CD4-positive, alpha-beta T cell (primary cell): ENCODE data around the gene PEF1. TPM values are rescaled to one million over a fixed set of nuclear protein-coding genes. Genes with fewer than 3 reads are reported as not detected.

Source experiments
- ATAC-seq: fragments of 200-7000 bp; cut with Tn5 transposase; one replicate; pipeline ENCODE4 v1.10.0; 2022; ENCODE audit warnings: mild to moderate bottlenecking; ENCODE audit not compliant: poor library complexity
- CTCF ChIA-PET: fragments of 350-600 bp; sonication (Branson Sonifier 250); formaldehyde crosslinking; loops from one replicate; lab custom pipeline; 2021; ENCODE audit warnings: antibody characterized with exemption, inconsistent platforms; lab: Charles Lee
- POLR2A ChIA-PET: fragments of 350-600 bp; sonication (Branson Sonifier 250); formaldehyde crosslinking; loops from one replicate; lab custom pipeline; 2021; ENCODE audit warnings: antibody characterized with exemption, inconsistent platforms; lab: Charles Lee
- DNase-seq, 14 experiments: peaks; one replicate each; pipeline ENCODE4 v3.0.0-alpha.2; 2013 to 2020; ENCODE audit warnings: mixed read lengths in 2 of 14
- H3K27ac ChIP-seq, 2 donors: one replicate each; pipeline versions ENCODE4 v1.5.1 to v1.7.0; 2013; ENCODE audit warnings: low read length in 2 of 2, low read depth in 1 of 2, mild to moderate bottlenecking in 1 of 2
- H3K27me3 ChIP-seq, 2 experiments: 1 replicate in 1 of 2; 2 replicates in 1 of 2; pipeline versions ENCODE4 v1.6.1 to v1.7.0; 2013; ENCODE audit warnings: low read length in 2 of 2, control low read depth in 1 of 2, mild to moderate bottlenecking in 1 of 2, moderate library complexity in 1 of 2; ENCODE audit not compliant: insufficient read depth in 2 of 2, control insufficient read depth in 1 of 2
- H3K36me3 ChIP-seq: one replicate; pipeline ENCODE4 v1.6.1; 2013; ENCODE audit warnings: low read length, control low read depth; ENCODE audit not compliant: insufficient read depth
- H3K4me1 ChIP-seq: one replicate; pipeline ENCODE4 v1.6.1; 2013; ENCODE audit warnings: low read length, control low read depth; ENCODE audit not compliant: insufficient read depth
- H3K4me3 ChIP-seq: one replicate; pipeline ENCODE4 v1.5.1; 2013; ENCODE audit warnings: mild to moderate bottlenecking, low read length, moderate library complexity
- H3K9me3 ChIP-seq, 2 experiments: 1 replicate in 1 of 2; 2 replicates in 1 of 2; pipeline versions ENCODE4 v1.6.1 to v1.7.0; 2013; ENCODE audit warnings: low read length in 2 of 2, mild to moderate bottlenecking in 2 of 2, control low read depth in 1 of 2, moderate library complexity in 1 of 2; ENCODE audit not compliant: control insufficient read depth in 1 of 2, insufficient read depth in 1 of 2
- H3K27ac Mint-ChIP-seq: one replicate; pipeline ENCODE4 v1.8.0; 2020; ENCODE audit warnings: mixed read lengths
- H3K27me3 Mint-ChIP-seq: one replicate; pipeline ENCODE4 v1.8.0; 2021; ENCODE audit warnings: mixed read lengths
- H3K36me3 Mint-ChIP-seq: one replicate; pipeline ENCODE4 v1.8.0; 2021; ENCODE audit warnings: low read depth, mixed read lengths
- H3K4me1 Mint-ChIP-seq: one replicate; pipeline ENCODE4 v1.8.0; 2021; ENCODE audit warnings: low read depth, mixed read lengths
- H3K4me3 Mint-ChIP-seq: one replicate; pipeline ENCODE4 v1.8.0; 2020; ENCODE audit warnings: mild to moderate bottlenecking, mixed read lengths
- H3K9me3 Mint-ChIP-seq: one replicate; pipeline ENCODE4 v1.8.0; 2020; ENCODE audit warnings: mixed read lengths
- CTCF ChIP-seq: fragments of 200-600 bp; IDR thresholded peaks from one replicate; pipeline ENCODE4 v1.8.0; 2022; ENCODE audit warnings: antibody characterized with exemption, mild to moderate bottlenecking
- intact Hi-C, 2 experiments: fragments of 100-400 bp; cut with DNase I in 1 of 2; cut with micrococcal nuclease in 1 of 2; formaldehyde crosslinking; loops; one replicate each; pipeline versions ENCODE4 v1.15.1 to v1.9.0; 2023 to 2025; cut with DNase I, micrococcal nuclease
- total RNA-seq, 174 experiments: library from RNA in 2 of 174; stranded (reverse) in 2 of 174; gene quantifications; one replicate each; pipeline ENCODE4 v1.2.3 and lab custom pipeline; 2021 to 2026

The PEF1 gene
- total RNA-seq, 2 experiments from 2014 or later: 42.3 to 45.9 TPM

GRCh38 chr1:31691446-31691845 lies 46.8 kb upstream of the PEF1 start:
- no peaks in the 10 kb centered on the region for H3K9me3 Mint-ChIP-seq
- H3K4me1 Mint-ChIP-seq: no peaks in the 10 kb centered on the region
- no peak overlapping the region for H3K4me3 Mint-ChIP-seq
- no peak for TF ChIP-seq CTCF
- ATAC-seq (no peak), DNase-seq (no peak)
- no peaks in the 10 kb centered on the region for H3K27me3 Mint-ChIP-seq
- Histone ChIP-seq H3K4me1 (no peaks in the 10 kb centered on the region), H3K27me3 (peaks cover 0 to 1% of the 10 kb centered on the region in 2 experiments), H3K36me3 (no peaks in the 10 kb centered on the region), H3K9me3 (no peaks in the 10 kb centered on the region), H3K4me3 (no peak overlapping the region), H3K27ac (no peak overlapping the region)
- H3K36me3 Mint-ChIP-seq: no peaks in the 10 kb centered on the region
- intact Hi-C loops: no loop called here
- ChIA-PET CTCF (no interaction called here), POLR2A (no interaction called here)
- H3K27ac Mint-ChIP-seq: no peak overlapping the region

- intact Hi-C loops: no loop called here
- H3K4me3 Mint-ChIP-seq: no peak overlapping the region
Measured at GRCh38 chr1:31690921-31691320, 46.2 kb upstream of the PEF1 start.

GRCh38 chr1:31689854-31690253 lies 45.2 kb upstream of the PEF1 start:
- H3K4me1 Mint-ChIP-seq: no peaks in the 10 kb centered on the region
- CTCF ChIA-PET: no interaction called here
- Histone ChIP-seq H3K9me3 (no peaks in the 10 kb centered on the region), H3K36me3 (no peaks in the 10 kb centered on the region), H3K27me3 (peaks cover 0 to 5% of the 10 kb centered on the region in 2 experiments), H3K4me3 (no peak overlapping the region), H3K4me1 (no peaks in the 10 kb centered on the region), H3K27ac (no peak overlapping the region)
- DNase-seq (no peak), ATAC-seq (no peak)
- POLR2A ChIA-PET: no interaction called here
- H3K9me3 Mint-ChIP-seq: no peaks in the 10 kb centered on the region
- intact Hi-C loops: no loop called here
- peaks cover 5% of the 10 kb centered on the region for H3K27me3 Mint-ChIP-seq
- H3K4me3 Mint-ChIP-seq: no peak overlapping the region
- TF ChIP-seq CTCF: no peak
- no peak overlapping the region for H3K27ac Mint-ChIP-seq
- no peaks in the 10 kb centered on the region for H3K36me3 Mint-ChIP-seq

More at GRCh38 chr1:31690921-31691320, 46.2 kb upstream of the PEF1 start:
- no peak overlapping the region for H3K4me3 ChIP-seq
- H3K9me3 ChIP-seq: no peaks in the 10 kb centered on the region
- no peaks in the 10 kb centered on the region for H3K36me3 Mint-ChIP-seq
- no peaks in the 10 kb centered on the region for H3K4me1 ChIP-seq
- H3K27ac ChIP-seq: no peak overlapping the region
- no peak for DNase-seq
- ChIA-PET POLR2A (no interaction called here), CTCF (no interaction called here)
- TF ChIP-seq CTCF: no peak
- H3K36me3 ChIP-seq: no peaks in the 10 kb centered on the region
- no peak overlapping the region for H3K27ac Mint-ChIP-seq
- H3K27me3 Mint-ChIP-seq: no peaks in the 10 kb centered on the region
- no peaks in the 10 kb centered on the region for H3K4me1 Mint-ChIP-seq
- no peak for ATAC-seq
- H3K9me3 Mint-ChIP-seq: no peaks in the 10 kb centered on the region
- peaks cover 0 to 5% of the 10 kb centered on the region in 2 experiments for H3K27me3 ChIP-seq
